ENCODE results near the gene EPHB1.

Gene EPHB1

DNA sequence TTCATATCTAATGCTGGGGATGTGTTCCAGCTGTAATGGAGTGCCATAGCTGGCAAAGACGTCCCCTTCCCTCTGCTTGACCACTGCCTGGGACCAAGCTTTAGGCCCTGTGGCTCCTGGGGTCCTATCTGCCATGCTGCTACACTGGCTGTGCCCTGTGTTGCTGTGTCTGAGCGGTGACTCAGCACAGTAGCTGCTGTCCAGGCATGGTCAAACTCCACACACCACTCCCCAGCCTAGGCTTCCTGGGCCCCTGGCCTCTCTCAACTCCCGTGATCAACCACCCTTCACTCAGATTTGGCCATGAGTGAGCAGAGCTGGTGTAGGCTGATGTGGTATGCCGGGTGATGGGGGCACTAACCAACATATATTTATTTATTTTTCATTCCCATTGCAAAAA is 27.0 kb downstream of the EPHB1 start:
- TF ChIP-seq JUND (IDR thresholded peaks at IDR 0.05; ENCODE audit: low read depth), result no peak
- DNase-seq (ENCODE audit: low read depth in 1 of 2, low spot score in 1 of 2), result no peak
- in situ Hi-C loops (cut with HindIII; ENCODE audit: low pct_unique_long_range_greater_than_20kb, low sequenced_read_pairs), result no loop called here

DNA sequence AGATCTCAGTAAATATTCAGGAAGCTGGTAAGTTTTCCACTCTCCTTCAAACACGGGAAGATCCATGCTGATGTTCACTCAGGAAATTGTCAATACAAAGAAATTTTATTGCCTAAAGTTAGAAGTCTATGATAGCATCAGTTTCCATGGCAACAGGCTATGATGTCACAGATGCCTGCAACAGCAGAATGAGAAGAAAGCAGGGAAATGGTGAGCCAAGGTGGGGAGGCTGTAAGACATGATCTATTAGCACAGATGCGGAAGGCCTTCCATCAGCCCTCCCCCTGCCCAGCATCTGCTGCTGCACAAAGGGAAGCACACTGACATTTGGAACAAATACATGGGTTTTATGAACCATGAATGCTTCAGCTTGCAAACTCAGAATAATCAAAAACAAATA is 28.6 kb downstream of the EPHB1 start:
- in situ Hi-C loops (cut with HindIII; ENCODE audit: low pct_unique_long_range_greater_than_20kb, low sequenced_read_pairs), result no loop called here
- TF ChIP-seq JUND (IDR thresholded peaks at IDR 0.05; ENCODE audit: low read depth), result no peak
- DNase-seq (ENCODE audit: low read depth in 1 of 2, low spot score in 1 of 2), result no peak

- no peak for DNase-seq (ENCODE audit: low read depth in 1 of 2, low spot score in 1 of 2)
- TF ChIP-seq JUND (IDR thresholded peaks at IDR 0.05; ENCODE audit: low read depth), result no peak
- in situ Hi-C loops (cut with HindIII; ENCODE audit: low pct_unique_long_range_greater_than_20kb, low sequenced_read_pairs), result no loop called here
Observed at GRCh38 chr3:134824791-134825190, 29.7 kb downstream of the EPHB1 start.

DNA sequence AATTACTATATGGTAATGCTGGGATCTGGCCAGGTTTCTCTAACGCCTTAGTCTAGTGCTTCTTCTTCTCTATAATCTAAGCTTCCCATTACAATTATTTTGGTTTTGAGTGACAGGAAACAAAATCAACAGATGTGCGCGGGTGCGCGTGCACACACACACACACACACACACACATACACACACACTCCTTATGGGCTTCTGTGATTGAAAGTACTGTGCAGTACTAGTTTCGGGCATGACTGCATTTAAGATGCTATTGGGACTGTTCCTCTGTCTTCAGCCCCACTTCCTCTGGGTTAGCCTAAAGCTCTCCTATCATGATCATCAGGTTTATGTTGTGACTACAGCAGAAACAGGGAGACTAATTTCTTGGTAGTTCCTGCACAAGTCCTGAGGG is 32.2 kb downstream of the EPHB1 start:
- no peak for DNase-seq (ENCODE audit: low read depth in 1 of 2, low spot score in 1 of 2)
- TF ChIP-seq JUND (IDR thresholded peaks at IDR 0.05; ENCODE audit: low read depth), result no peak
- in situ Hi-C loops (cut with HindIII; ENCODE audit: low pct_unique_long_range_greater_than_20kb, low sequenced_read_pairs), result no loop called here

- in situ Hi-C loops (cut with HindIII; ENCODE audit: low pct_unique_long_range_greater_than_20kb, low sequenced_read_pairs), result no loop called here
- DNase-seq (ENCODE audit: low read depth in 1 of 2, low spot score in 1 of 2), result no peak
- TF ChIP-seq JUND (IDR thresholded peaks at IDR 0.05; ENCODE audit: low read depth), result no peak
Observed at GRCh38 chr3:134829721-134830120, 34.7 kb downstream of the EPHB1 start.

DNA sequence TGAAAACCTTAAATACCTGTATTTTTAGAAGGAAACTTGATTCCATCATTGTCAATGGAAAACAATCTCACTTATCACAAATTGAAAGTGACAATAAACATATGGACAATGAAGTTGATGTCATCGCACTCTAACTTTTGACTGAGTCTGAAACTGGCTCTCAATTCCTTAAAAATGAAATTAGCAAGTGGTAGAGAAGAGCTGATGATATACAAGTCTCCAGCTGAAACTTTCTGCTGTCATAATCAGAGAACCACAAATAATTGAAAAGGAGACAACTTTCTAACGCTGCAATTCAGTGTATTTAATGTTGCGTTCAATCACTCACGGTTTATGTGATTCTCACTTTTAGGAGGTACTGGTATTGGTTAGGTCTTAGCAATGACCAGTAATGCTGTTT is 37.5 kb downstream of the EPHB1 start:
- no peak for DNase-seq (ENCODE audit: low read depth in 1 of 2, low spot score in 1 of 2)
- in situ Hi-C loops (cut with HindIII; ENCODE audit: low pct_unique_long_range_greater_than_20kb, low sequenced_read_pairs), result no loop called here

GRCh38 chr3:134833453-134834163 is 38.5 kb downstream of the EPHB1 start:
- TF ChIP-seq JUND (IDR thresholded peaks at IDR 0.05; ENCODE audit: low read depth), result no peak
- in situ Hi-C loops (cut with HindIII; ENCODE audit: low pct_unique_long_range_greater_than_20kb, low sequenced_read_pairs), result no loop called here
- DNase-seq (ENCODE audit: low read depth in 1 of 2, low spot score in 1 of 2), result no peak

More for the DNA sequence above, 37.5 kb downstream of the EPHB1 start:
- TF ChIP-seq JUND (IDR thresholded peaks at IDR 0.05; ENCODE audit: low read depth), result no peak

- in situ Hi-C loops (cut with HindIII; ENCODE audit: low pct_unique_long_range_greater_than_20kb, low sequenced_read_pairs), result no loop called here
- TF ChIP-seq JUND (IDR thresholded peaks at IDR 0.05; ENCODE audit: low read depth), result no peak
- no peak for DNase-seq (ENCODE audit: low read depth in 1 of 2, low spot score in 1 of 2)
Observed at GRCh38 chr3:134836921-134837320, 41.9 kb downstream of the EPHB1 start.

GRCh38 chr3:134838599-134838998 is 43.5 kb downstream of the EPHB1 start:
- TF ChIP-seq JUND (IDR thresholded peaks at IDR 0.05; ENCODE audit: low read depth), result no peak
- in situ Hi-C loops (cut with HindIII; ENCODE audit: low pct_unique_long_range_greater_than_20kb, low sequenced_read_pairs), result no loop called here
- no peak for DNase-seq (ENCODE audit: low read depth in 1 of 2, low spot score in 1 of 2)

GRCh38 chr3:134839422-134839821 is 44.4 kb downstream of the EPHB1 start:
- in situ Hi-C loops (cut with HindIII; ENCODE audit: low pct_unique_long_range_greater_than_20kb, low sequenced_read_pairs), result no loop called here
- TF ChIP-seq JUND (IDR thresholded peaks at IDR 0.05; ENCODE audit: low read depth), result no peak
- DNase-seq (ENCODE audit: low read depth in 1 of 2, low spot score in 1 of 2), result no peak

GRCh38 chr3:134839990-134840389 is 44.9 kb downstream of the EPHB1 start:
- in situ Hi-C loops (cut with HindIII; ENCODE audit: low pct_unique_long_range_greater_than_20kb, low sequenced_read_pairs), result no loop called here
- no peak for DNase-seq (ENCODE audit: low read depth in 1 of 2, low spot score in 1 of 2)
- TF ChIP-seq JUND (IDR thresholded peaks at IDR 0.05; ENCODE audit: low read depth), result no peak

GRCh38 chr3:134840459-134840858 is 45.4 kb downstream of the EPHB1 start:
- in situ Hi-C loops (cut with HindIII; ENCODE audit: low pct_unique_long_range_greater_than_20kb, low sequenced_read_pairs), result no loop called here
- no peak for DNase-seq (ENCODE audit: low read depth in 1 of 2, low spot score in 1 of 2)
- no peak for TF ChIP-seq JUND (IDR thresholded peaks at IDR 0.05; ENCODE audit: low read depth)

DNA sequence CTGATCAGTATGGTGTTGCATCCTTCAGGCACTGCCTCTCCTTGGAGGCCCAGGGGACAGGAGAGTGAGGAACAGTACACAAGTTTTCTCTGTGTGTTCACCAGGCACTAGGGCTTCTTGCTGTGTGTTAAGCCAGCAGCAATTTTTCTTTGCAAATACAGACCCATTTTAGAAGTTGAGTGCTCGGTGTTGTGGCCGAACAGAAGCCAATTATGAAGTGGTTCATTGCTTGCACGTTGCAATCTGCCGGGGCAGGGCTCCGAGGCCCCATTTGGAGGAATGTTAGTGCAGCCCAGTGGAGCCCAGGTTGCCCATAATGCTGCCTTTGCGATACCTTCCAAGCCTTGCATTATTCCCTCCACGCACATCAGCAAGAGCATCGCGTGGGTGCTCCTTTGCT is 51.0 kb downstream of the EPHB1 start:
- no peak for DNase-seq (ENCODE audit: low read depth in 1 of 2, low spot score in 1 of 2)
- in situ Hi-C loops (cut with HindIII; ENCODE audit: low pct_unique_long_range_greater_than_20kb, low sequenced_read_pairs), result no loop called here
- no peak for TF ChIP-seq JUND (IDR thresholded peaks at IDR 0.05; ENCODE audit: low read depth)

DNA sequence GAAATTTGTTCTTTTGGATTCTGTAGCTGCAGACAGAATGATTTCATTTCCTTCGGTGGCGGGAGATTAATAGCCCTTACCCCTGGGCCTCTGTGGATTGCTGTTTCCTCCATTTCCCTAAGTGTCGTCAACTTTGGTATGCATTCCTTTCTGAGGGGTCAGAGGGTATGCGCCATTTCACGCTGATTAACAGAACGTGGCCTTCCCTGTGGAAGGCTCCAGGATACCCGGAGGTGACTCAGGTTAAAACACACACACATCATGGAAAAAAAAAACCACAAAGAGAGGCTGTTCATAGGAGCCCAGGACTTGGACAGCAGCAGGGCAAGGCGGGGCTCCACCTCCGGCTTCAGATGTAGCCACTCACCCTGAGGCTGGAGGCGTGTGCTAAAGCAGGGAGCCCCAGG is 51.9 kb downstream of the EPHB1 start:
- no peak for DNase-seq (ENCODE audit: low read depth in 1 of 2, low spot score in 1 of 2)
- TF ChIP-seq JUND (IDR thresholded peaks at IDR 0.05; ENCODE audit: low read depth), result no peak
- in situ Hi-C loops (cut with HindIII; ENCODE audit: low pct_unique_long_range_greater_than_20kb, low sequenced_read_pairs), result no loop called here
